Measurements from ENCODE around the gene IRAK2.

GRCh38 chr3:10116928-10117327 lies 47.8 kb upstream of the IRAK2 start:
- TF ChIP-seq, protein P1, sequence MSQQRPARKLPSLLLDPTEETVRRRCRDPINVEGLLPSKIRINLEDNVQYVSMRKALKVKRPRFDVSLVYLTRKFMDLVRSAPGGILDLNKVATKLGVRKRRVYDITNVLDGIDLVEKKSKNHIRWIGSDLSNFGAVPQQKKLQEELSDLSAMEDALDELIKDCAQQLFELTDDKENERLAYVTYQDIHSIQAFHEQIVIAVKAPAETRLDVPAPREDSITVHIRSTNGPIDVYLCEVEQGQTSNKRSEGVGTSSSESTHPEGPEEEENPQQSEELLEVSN (IDR thresholded peaks at IDR 0.05; ENCODE audit: borderline replicate concordance, low read depth) = no peak
- TF ChIP-seq, protein P2, sequence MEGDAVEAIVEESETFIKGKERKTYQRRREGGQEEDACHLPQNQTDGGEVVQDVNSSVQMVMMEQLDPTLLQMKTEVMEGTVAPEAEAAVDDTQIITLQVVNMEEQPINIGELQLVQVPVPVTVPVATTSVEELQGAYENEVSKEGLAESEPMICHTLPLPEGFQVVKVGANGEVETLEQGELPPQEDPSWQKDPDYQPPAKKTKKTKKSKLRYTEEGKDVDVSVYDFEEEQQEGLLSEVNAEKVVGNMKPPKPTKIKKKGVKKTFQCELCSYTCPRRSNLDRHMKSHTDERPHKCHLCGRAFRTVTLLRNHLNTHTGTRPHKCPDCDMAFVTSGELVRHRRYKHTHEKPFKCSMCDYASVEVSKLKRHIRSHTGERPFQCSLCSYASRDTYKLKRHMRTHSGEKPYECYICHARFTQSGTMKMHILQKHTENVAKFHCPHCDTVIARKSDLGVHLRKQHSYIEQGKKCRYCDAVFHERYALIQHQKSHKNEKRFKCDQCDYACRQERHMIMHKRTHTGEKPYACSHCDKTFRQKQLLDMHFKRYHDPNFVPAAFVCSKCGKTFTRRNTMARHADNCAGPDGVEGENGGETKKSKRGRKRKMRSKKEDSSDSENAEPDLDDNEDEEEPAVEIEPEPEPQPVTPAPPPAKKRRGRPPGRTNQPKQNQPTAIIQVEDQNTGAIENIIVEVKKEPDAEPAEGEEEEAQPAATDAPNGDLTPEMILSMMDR (IDR thresholded peaks at IDR 0.05) = no peak
- TF ChIP-seq, protein P3, sequence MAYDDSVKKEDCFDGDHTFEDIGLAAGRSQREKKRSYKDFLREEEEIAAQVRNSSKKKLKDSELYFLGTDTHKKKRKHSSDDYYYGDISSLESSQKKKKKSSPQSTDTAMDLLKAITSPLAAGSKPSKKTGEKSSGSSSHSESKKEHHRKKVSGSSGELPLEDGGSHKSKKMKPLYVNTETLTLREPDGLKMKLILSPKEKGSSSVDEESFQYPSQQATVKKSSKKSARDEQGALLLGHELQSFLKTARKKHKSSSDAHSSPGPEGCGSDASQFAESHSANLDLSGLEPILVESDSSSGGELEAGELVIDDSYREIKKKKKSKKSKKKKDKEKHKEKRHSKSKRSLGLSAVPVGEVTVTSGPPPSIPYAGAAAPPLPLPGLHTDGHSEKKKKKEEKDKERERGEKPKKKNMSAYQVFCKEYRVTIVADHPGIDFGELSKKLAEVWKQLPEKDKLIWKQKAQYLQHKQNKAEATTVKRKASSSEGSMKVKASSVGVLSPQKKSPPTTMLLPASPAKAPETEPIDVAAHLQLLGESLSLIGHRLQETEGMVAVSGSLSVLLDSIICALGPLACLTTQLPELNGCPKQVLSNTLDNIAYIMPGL (CRISPR knock-in tag; IDR thresholded peaks at IDR 0.05; ENCODE audit: borderline replicate concordance) = no peak
- TF ChIP-seq RCOR1 (IDR thresholded peaks at IDR 0.05; ENCODE audit: low read depth, low read length) = no peak
- no peak for TF ChIP-seq NR3C1 (IDR thresholded peaks at IDR 0.05)
- TF ChIP-seq MAX (IDR thresholded peaks at IDR 0.05) = no peak
- TF ChIP-seq KDM5A (IDR thresholded peaks at IDR 0.05) = no peak
- no peak for TF ChIP-seq POLR2A (IDR thresholded peaks at IDR 0.05; ENCODE audit: low read length)
- no peak for TF ChIP-seq MYC (IDR thresholded peaks at IDR 0.05; ENCODE audit: borderline replicate concordance, low read length)

Measured in A549 (cell line).